ENCODE results near the gene FERMT3. TPM values are rescaled to one million over a fixed set of nuclear protein-coding genes. Genes with fewer than 3 reads are reported as not detected.

FERMT3 gene
- total RNA-seq, 1 experiment from 2014 or later, result 10.6 TPM

DNA sequence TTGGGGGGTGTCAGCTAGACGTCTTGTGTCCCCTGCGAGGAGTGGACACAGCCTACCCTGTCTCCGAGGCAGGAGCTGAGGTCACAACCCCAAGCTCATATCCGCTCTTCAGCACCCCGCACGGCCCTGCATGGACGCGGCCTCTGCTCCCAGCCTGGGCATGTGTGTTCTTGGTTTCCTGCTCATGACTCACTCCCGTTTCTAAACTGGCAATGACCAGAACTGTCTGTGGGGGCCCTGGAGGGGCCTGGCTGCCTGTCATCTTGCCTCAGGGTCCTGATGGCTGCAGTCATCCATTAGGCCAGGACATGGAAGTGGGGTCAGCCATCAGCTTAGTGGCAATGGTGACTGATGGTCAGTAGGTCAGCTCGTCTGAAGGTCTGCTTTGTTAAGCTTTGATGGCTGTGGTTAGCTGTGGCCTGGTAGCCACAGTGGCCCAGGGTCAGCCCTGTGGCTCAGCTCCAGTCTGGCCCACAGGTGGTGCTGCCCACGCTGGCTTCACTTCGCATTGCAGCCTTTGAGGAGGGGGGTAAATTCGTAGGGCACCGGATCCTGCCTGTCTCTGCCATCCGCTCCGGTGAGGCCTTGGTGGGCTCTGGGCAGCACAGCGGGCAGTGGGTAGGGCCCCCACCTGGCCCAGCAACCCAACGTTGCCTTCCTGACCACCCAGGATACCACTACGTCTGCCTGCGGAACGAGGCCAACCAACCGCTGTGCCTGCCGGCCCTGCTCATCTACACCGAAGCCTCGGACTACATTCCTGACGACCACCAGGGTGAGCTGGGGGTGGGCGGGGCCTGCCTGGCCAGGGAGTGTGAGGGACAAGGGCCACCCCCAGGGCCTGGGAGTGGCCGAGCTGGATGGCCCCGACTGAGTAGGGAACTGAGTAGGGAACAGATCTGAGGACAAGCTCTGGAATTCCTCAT, 56.8 kb downstream of the FERMT3 start:
- Mint-ChIP-seq H3K27ac (peak overlapping the region; percentile 31 to 77 (median 49); a peak in 3 of 7 replicates), H3K4me3 (peak overlapping the region in 1 of 2 experiments; percentile 46; a peak in 2 of 5 replicates), H3K36me3 (ENCODE audit: insufficient read depth in 1 of 3, low read depth in 3 of 3) (peaks cover 43 to 84% (median 67%) of the 10 kb centered on the region in 3 experiments), H3K9me3 (no peaks in the 10 kb centered on the region), H3K4me1 (peaks cover 5 to 12% of the 10 kb centered on the region in 2 experiments; a peak in 3 of 4 replicates), H3K27me3 (ENCODE audit: low read depth) (no peaks in the 10 kb centered on the region)
- H3K9me3 ChIP-seq (ENCODE audit: control insufficient read depth, low read depth, low read length), result no peaks in the 10 kb centered on the region
- no peak overlapping the region for H2BK120ac ChIP-seq (ENCODE audit: low read depth, low read length, poor library complexity, severe bottlenecking)
- H3K4ac ChIP-seq (ENCODE audit: low read depth, low read length), result no peak overlapping the region
- no peaks in the 10 kb centered on the region for H3K79me2 ChIP-seq (ENCODE audit: insufficient read depth, low read length)
- TF ChIP-seq, protein P1, sequence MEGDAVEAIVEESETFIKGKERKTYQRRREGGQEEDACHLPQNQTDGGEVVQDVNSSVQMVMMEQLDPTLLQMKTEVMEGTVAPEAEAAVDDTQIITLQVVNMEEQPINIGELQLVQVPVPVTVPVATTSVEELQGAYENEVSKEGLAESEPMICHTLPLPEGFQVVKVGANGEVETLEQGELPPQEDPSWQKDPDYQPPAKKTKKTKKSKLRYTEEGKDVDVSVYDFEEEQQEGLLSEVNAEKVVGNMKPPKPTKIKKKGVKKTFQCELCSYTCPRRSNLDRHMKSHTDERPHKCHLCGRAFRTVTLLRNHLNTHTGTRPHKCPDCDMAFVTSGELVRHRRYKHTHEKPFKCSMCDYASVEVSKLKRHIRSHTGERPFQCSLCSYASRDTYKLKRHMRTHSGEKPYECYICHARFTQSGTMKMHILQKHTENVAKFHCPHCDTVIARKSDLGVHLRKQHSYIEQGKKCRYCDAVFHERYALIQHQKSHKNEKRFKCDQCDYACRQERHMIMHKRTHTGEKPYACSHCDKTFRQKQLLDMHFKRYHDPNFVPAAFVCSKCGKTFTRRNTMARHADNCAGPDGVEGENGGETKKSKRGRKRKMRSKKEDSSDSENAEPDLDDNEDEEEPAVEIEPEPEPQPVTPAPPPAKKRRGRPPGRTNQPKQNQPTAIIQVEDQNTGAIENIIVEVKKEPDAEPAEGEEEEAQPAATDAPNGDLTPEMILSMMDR (conservative IDR thresholded peaks at IDR 0.05), result peak; percentile 19; the same call in 1 of the 3 replicates
- H3K79me1 ChIP-seq (ENCODE audit: insufficient read depth, low read depth, low read length, poor library complexity, severe bottlenecking), result no peaks in the 10 kb centered on the region
- H4K8ac ChIP-seq (replicated peaks; ENCODE audit: insufficient read length, low read depth, low read length), result no peak overlapping the region
- H3K23me2 ChIP-seq (ENCODE audit: insufficient read length, low read depth, low read length, poor library complexity, severe bottlenecking), result no peaks in the 10 kb centered on the region
- H3T11ph ChIP-seq (ENCODE audit: low read length), result no peak overlapping the region
- H2BK20ac ChIP-seq (ENCODE audit: low read depth, low read length, poor library complexity, severe bottlenecking), result no peak overlapping the region
- no peak overlapping the region for H3K4me2 ChIP-seq (ENCODE audit: insufficient read depth, insufficient read length, low read length)
- H2AK5ac ChIP-seq (ENCODE audit: insufficient read length, low read length), result no peak overlapping the region
- peak; percentile 62 for DNase-seq
- no peak overlapping the region for H2BK5ac ChIP-seq (ENCODE audit: insufficient read length, low read length)
- WGBS (ENCODE audit: extremely low coverage, insufficient read length, low lambda C conversion rate), result no CpG with 5 or more reads among the region's 29 CpGs
- H4K5ac ChIP-seq (ENCODE audit: insufficient read length, low read depth, low read length), result no peak overlapping the region
- no peak overlapping the region for H3K9ac ChIP-seq (ENCODE audit: extremely low read depth, insufficient read length, low read length)
- no peak overlapping the region for H2BK15ac ChIP-seq (ENCODE audit: low read depth, low read length)
- no peaks in the 10 kb centered on the region for H3K27me3 ChIP-seq (ENCODE audit: insufficient read depth, low read length)
- H3K4me1 ChIP-seq (ENCODE audit: insufficient read depth, low read length), result no peaks in the 10 kb centered on the region
- no peak overlapping the region for H3K18ac ChIP-seq (ENCODE audit: insufficient read length, low read depth, low read length)
- no peak overlapping the region for H2BK12ac ChIP-seq (ENCODE audit: insufficient read length, low read depth, low read length)
- H3K14ac ChIP-seq (ENCODE audit: insufficient read depth, low read length), result no peak overlapping the region; the same call in 1 of the 2 replicates
- H3K23ac ChIP-seq (ENCODE audit: insufficient read length, low read depth, low read length), result no peak overlapping the region
- H4K20me1 ChIP-seq (ENCODE audit: control insufficient read depth, insufficient read depth, insufficient read length), result no peaks in the 10 kb centered on the region
- no peak overlapping the region for H3K56ac ChIP-seq (ENCODE audit: insufficient read length, low read depth, low read length)
- H4K91ac ChIP-seq (ENCODE audit: insufficient read length, low read depth, low read length), result no peak overlapping the region
- H3K27ac ChIP-seq (ENCODE audit: insufficient read length, low read depth, low read length), result no peak overlapping the region
- H2AFZ ChIP-seq (ENCODE audit: low read length), result no peak overlapping the region
